ENCODE measurements around the gene ARHGAP6.

The ARHGAP6 gene

GRCh38 chrX:11206716-11207115 lies 459.0 kb downstream of the ARHGAP6 start:
- H3K4me3 ChIP-seq (ENCODE audit: low read length in 2 of 2) = no peak overlapping the region
- no peaks in the 10 kb centered on the region for H3K36me3 ChIP-seq (ENCODE audit: control insufficient read depth in 2 of 2, insufficient read depth in 2 of 2, low read length in 2 of 2)
- no peak overlapping the region for H3K27ac ChIP-seq (ENCODE audit: low read length)
- peaks cover 3% of the 10 kb centered on the region for H3K4me1 ChIP-seq (ENCODE audit: control insufficient read depth, insufficient read depth, low read length)
- no peaks in the 10 kb centered on the region for H3K9me3 ChIP-seq (ENCODE audit: control insufficient read depth in 2 of 2, low read length in 2 of 2)
- no peaks in the 10 kb centered on the region for H3K27me3 ChIP-seq (ENCODE audit: control insufficient read depth in 1 of 2, insufficient read depth in 2 of 2, low read length in 2 of 2)
- H3K9ac ChIP-seq (ENCODE audit: low read length in 2 of 2) = no peak overlapping the region

- H3K36me3 ChIP-seq (ENCODE audit: control insufficient read depth in 2 of 2, insufficient read depth in 2 of 2, low read length in 2 of 2) = no peaks in the 10 kb centered on the region
- no peak overlapping the region for H3K9ac ChIP-seq (ENCODE audit: low read length in 2 of 2)
- no peaks in the 10 kb centered on the region for H3K9me3 ChIP-seq (ENCODE audit: control insufficient read depth in 2 of 2, low read length in 2 of 2)
- H3K27ac ChIP-seq (ENCODE audit: low read length) = no peak overlapping the region
- no peak overlapping the region for H3K4me3 ChIP-seq (ENCODE audit: low read length in 2 of 2)
- peaks cover 3% of the 10 kb centered on the region for H3K4me1 ChIP-seq (ENCODE audit: control insufficient read depth, insufficient read depth, low read length)
- no peaks in the 10 kb centered on the region for H3K27me3 ChIP-seq (ENCODE audit: control insufficient read depth in 1 of 2, insufficient read depth in 2 of 2, low read length in 2 of 2)
Observed at GRCh38 chrX:11205796-11206195, 459.9 kb downstream of the ARHGAP6 start.

GRCh38 chrX:11197671-11198070 lies 468.0 kb downstream of the ARHGAP6 start:
- no peak overlapping the region for H3K9ac ChIP-seq (ENCODE audit: low read length in 2 of 2)
- H3K36me3 ChIP-seq (ENCODE audit: control insufficient read depth in 2 of 2, insufficient read depth in 2 of 2, low read length in 2 of 2) = no peaks in the 10 kb centered on the region
- H3K27me3 ChIP-seq (ENCODE audit: control insufficient read depth in 1 of 2, insufficient read depth in 2 of 2, low read length in 2 of 2) = no peaks in the 10 kb centered on the region
- no peak overlapping the region for H3K4me3 ChIP-seq (ENCODE audit: low read length in 2 of 2)
- H3K4me1 ChIP-seq (ENCODE audit: control insufficient read depth, insufficient read depth, low read length) = no peaks in the 10 kb centered on the region
- no peak overlapping the region for H3K27ac ChIP-seq (ENCODE audit: low read length)
- no peaks in the 10 kb centered on the region for H3K9me3 ChIP-seq (ENCODE audit: control insufficient read depth in 2 of 2, low read length in 2 of 2)

GRCh38 chrX:11196476-11196875 lies 469.2 kb downstream of the ARHGAP6 start:
- H3K9me3 ChIP-seq (ENCODE audit: control insufficient read depth in 2 of 2, low read length in 2 of 2) = no peaks in the 10 kb centered on the region
- no peaks in the 10 kb centered on the region for H3K27me3 ChIP-seq (ENCODE audit: control insufficient read depth in 1 of 2, insufficient read depth in 2 of 2, low read length in 2 of 2)
- H3K36me3 ChIP-seq (ENCODE audit: control insufficient read depth in 2 of 2, insufficient read depth in 2 of 2, low read length in 2 of 2) = no peaks in the 10 kb centered on the region
- no peak overlapping the region for H3K4me3 ChIP-seq (ENCODE audit: low read length in 2 of 2)
- H3K9ac ChIP-seq (ENCODE audit: low read length in 2 of 2) = no peak overlapping the region
- H3K27ac ChIP-seq (ENCODE audit: low read length) = no peak overlapping the region
- H3K4me1 ChIP-seq (ENCODE audit: control insufficient read depth, insufficient read depth, low read length) = no peaks in the 10 kb centered on the region

- Histone ChIP-seq H3K27ac (ENCODE audit: low read length) (no peak overlapping the region), H3K9me3 (ENCODE audit: control insufficient read depth in 2 of 2, low read length in 2 of 2) (no peaks in the 10 kb centered on the region), H3K4me3 (ENCODE audit: low read length in 2 of 2) (no peak overlapping the region), H3K4me1 (ENCODE audit: control insufficient read depth, insufficient read depth, low read length) (no peaks in the 10 kb centered on the region), H3K36me3 (ENCODE audit: control insufficient read depth in 2 of 2, insufficient read depth in 2 of 2, low read length in 2 of 2) (no peaks in the 10 kb centered on the region), H3K27me3 (ENCODE audit: control insufficient read depth in 1 of 2, insufficient read depth in 2 of 2, low read length in 2 of 2) (no peaks in the 10 kb centered on the region), H3K9ac (ENCODE audit: low read length in 2 of 2) (no peak overlapping the region)
Observed at GRCh38 chrX:11193035-11193469, 472.7 kb downstream of the ARHGAP6 start.

- Histone ChIP-seq H3K4me1 (ENCODE audit: control insufficient read depth, insufficient read depth, low read length) (no peaks in the 10 kb centered on the region), H3K9me3 (ENCODE audit: control insufficient read depth in 2 of 2, low read length in 2 of 2) (no peaks in the 10 kb centered on the region), H3K27me3 (ENCODE audit: control insufficient read depth in 1 of 2, insufficient read depth in 2 of 2, low read length in 2 of 2) (peaks cover 0 to 2% of the 10 kb centered on the region in 2 donors), H3K9ac (ENCODE audit: low read length in 2 of 2) (no peak overlapping the region), H3K36me3 (ENCODE audit: control insufficient read depth in 2 of 2, insufficient read depth in 2 of 2, low read length in 2 of 2) (peaks cover 0 to 2% of the 10 kb centered on the region in 2 donors), H3K4me3 (ENCODE audit: low read length in 2 of 2) (no peak overlapping the region), H3K27ac (ENCODE audit: low read length) (no peak overlapping the region)
Observed at GRCh38 chrX:11190745-11191510, 474.8 kb downstream of the ARHGAP6 start.

- Histone ChIP-seq H3K4me3 (ENCODE audit: low read length in 2 of 2) (no peak overlapping the region), H3K36me3 (ENCODE audit: control insufficient read depth in 2 of 2, insufficient read depth in 2 of 2, low read length in 2 of 2) (peaks cover 0 to 2% of the 10 kb centered on the region in 2 donors), H3K27ac (ENCODE audit: low read length) (no peak overlapping the region), H3K4me1 (ENCODE audit: control insufficient read depth, insufficient read depth, low read length) (no peaks in the 10 kb centered on the region), H3K9ac (ENCODE audit: low read length in 2 of 2) (no peak overlapping the region), H3K27me3 (ENCODE audit: control insufficient read depth in 1 of 2, insufficient read depth in 2 of 2, low read length in 2 of 2) (peaks cover 0 to 2% of the 10 kb centered on the region in 2 donors), H3K9me3 (ENCODE audit: control insufficient read depth in 2 of 2, low read length in 2 of 2) (no peaks in the 10 kb centered on the region)
Observed at GRCh38 chrX:11189097-11189496, 476.6 kb downstream of the ARHGAP6 start.

GRCh38 chrX:11188664-11189063 lies 477.1 kb downstream of the ARHGAP6 start:
- Histone ChIP-seq H3K27ac (ENCODE audit: low read length) (no peak overlapping the region), H3K9ac (ENCODE audit: low read length in 2 of 2) (no peak overlapping the region), H3K9me3 (ENCODE audit: control insufficient read depth in 2 of 2, low read length in 2 of 2) (no peaks in the 10 kb centered on the region), H3K36me3 (ENCODE audit: control insufficient read depth in 2 of 2, insufficient read depth in 2 of 2, low read length in 2 of 2) (peaks cover 0 to 2% of the 10 kb centered on the region in 2 donors), H3K4me3 (ENCODE audit: low read length in 2 of 2) (no peak overlapping the region), H3K27me3 (ENCODE audit: control insufficient read depth in 1 of 2, insufficient read depth in 2 of 2, low read length in 2 of 2) (peaks cover 0 to 2% of the 10 kb centered on the region in 2 donors), H3K4me1 (ENCODE audit: control insufficient read depth, insufficient read depth, low read length) (no peaks in the 10 kb centered on the region)

- H3K4me1 ChIP-seq (ENCODE audit: control insufficient read depth, insufficient read depth, low read length) = no peaks in the 10 kb centered on the region
- peaks cover 0 to 2% of the 10 kb centered on the region in 2 donors for H3K36me3 ChIP-seq (ENCODE audit: control insufficient read depth in 2 of 2, insufficient read depth in 2 of 2, low read length in 2 of 2)
- H3K4me3 ChIP-seq (ENCODE audit: low read length in 2 of 2) = no peak overlapping the region
- H3K9ac ChIP-seq (ENCODE audit: low read length in 2 of 2) = no peak overlapping the region
- H3K27me3 ChIP-seq (ENCODE audit: control insufficient read depth in 1 of 2, insufficient read depth in 2 of 2, low read length in 2 of 2) = peaks cover 0 to 2% of the 10 kb centered on the region in 2 donors
- H3K27ac ChIP-seq (ENCODE audit: low read length) = no peak overlapping the region
- no peaks in the 10 kb centered on the region for H3K9me3 ChIP-seq (ENCODE audit: control insufficient read depth in 2 of 2, low read length in 2 of 2)
Observed at GRCh38 chrX:11187001-11187400, 478.7 kb downstream of the ARHGAP6 start.

- H3K4me3 ChIP-seq (ENCODE audit: low read length in 2 of 2) = no peak overlapping the region
- peaks cover 0 to 2% of the 10 kb centered on the region in 2 donors for H3K27me3 ChIP-seq (ENCODE audit: control insufficient read depth in 1 of 2, insufficient read depth in 2 of 2, low read length in 2 of 2)
- peaks cover 0 to 2% of the 10 kb centered on the region in 2 donors for H3K36me3 ChIP-seq (ENCODE audit: control insufficient read depth in 2 of 2, insufficient read depth in 2 of 2, low read length in 2 of 2)
- no peaks in the 10 kb centered on the region for H3K4me1 ChIP-seq (ENCODE audit: control insufficient read depth, insufficient read depth, low read length)
- no peak overlapping the region for H3K9ac ChIP-seq (ENCODE audit: low read length in 2 of 2)
- H3K27ac ChIP-seq (ENCODE audit: low read length) = no peak overlapping the region
- no peaks in the 10 kb centered on the region for H3K9me3 ChIP-seq (ENCODE audit: control insufficient read depth in 2 of 2, low read length in 2 of 2)
Observed at GRCh38 chrX:11185861-11186260, 479.9 kb downstream of the ARHGAP6 start.

- Histone ChIP-seq H3K4me3 (ENCODE audit: low read length in 2 of 2) (no peak overlapping the region), H3K4me1 (ENCODE audit: control insufficient read depth, insufficient read depth, low read length) (no peaks in the 10 kb centered on the region), H3K9me3 (ENCODE audit: control insufficient read depth in 2 of 2, low read length in 2 of 2) (no peaks in the 10 kb centered on the region), H3K36me3 (ENCODE audit: control insufficient read depth in 2 of 2, insufficient read depth in 2 of 2, low read length in 2 of 2) (peaks cover 0 to 3% of the 10 kb centered on the region in 2 donors), H3K9ac (ENCODE audit: low read length in 2 of 2) (no peak overlapping the region), H3K27me3 (ENCODE audit: control insufficient read depth in 1 of 2, insufficient read depth in 2 of 2, low read length in 2 of 2) (no peaks in the 10 kb centered on the region), H3K27ac (ENCODE audit: low read length) (no peak overlapping the region)
Observed at GRCh38 chrX:11180571-11180970, 485.1 kb downstream of the ARHGAP6 start.
